K562 (cell line): ENCODE results near the gene KRTAP9-8. TPM values are rescaled to one million over a fixed set of nuclear protein-coding genes. Genes with fewer than 3 reads are reported as not detected.

ENCODE experiments used
- ATAC-seq: fragments of 200-7000 bp; cut with Tn5 transposase; 3 replicates; pipeline ENCODE4 v1.9.1; 2020; ENCODE audit warnings: moderate library complexity
- BruUV-seq: library from RNA; stranded (reverse); fragments of 400-500 nt; replicated peaks from 2 replicates; lab custom pipeline; 2021; lab: Mats Ljungman, UMichigan
- CTCF ChIA-PET: fragments of 300-600 bp; formaldehyde crosslinking; extraction: SDS; loops from one replicate; lab custom pipeline; 2021; ENCODE audit warnings: low intra/inter-chr PET ratio; lab: Yijun Ruan, JAX
- POLR2A ChIA-PET: fragments of 300-600, 350-650 bp; sonication (Branson Sonifier 250); formaldehyde crosslinking; extraction: SDS; loops from one replicate; lab custom pipeline; 2021; ENCODE audit warnings: antibody characterized with exemption, inconsistent platforms; lab: Yijun Ruan, JAX
- DNase-seq, 4 experiments: peaks; one replicate each; pipeline versions ENCODE4 v3.0.0 to v3.0.0-alpha.2; 2011 to 2018; ENCODE audit warnings: low spot score in 3 of 4, mixed read lengths in 3 of 4; ENCODE audit errors: extremely low read depth in 1 of 4
- FAIRE-seq: peaks from 2 replicates; lab custom pipeline; 2011; peaks lifted over from hg19 to GRCh38; lab: Jason Lieb, UNC
- H2AFZ ChIP-seq: 2 replicates; pipeline ENCODE4 v1.6.0; 2011; ENCODE audit warnings: low read depth, low read length, control low read depth, inconsistent platforms
- H3K27ac ChIP-seq: fragments of 200-600 bp; 3 replicates; pipeline ENCODE4 v1.8.0; 2011; ENCODE audit warnings: low read depth, mild to moderate bottlenecking, control low read depth, inconsistent platforms, low read length, moderate library complexity, mixed read lengths; ENCODE audit errors: extremely low read depth
- H3K27me3 ChIP-seq, 2 experiments: fragments of 300-600 bp in 1 of 2; 2 replicates in 1 of 2; 3 replicates in 1 of 2; pipeline versions ENCODE4 v1.6.0 to v1.8.0; 2011; ENCODE audit warnings: inconsistent platforms in 2 of 2, low read length in 2 of 2, mild to moderate bottlenecking in 1 of 2, mixed read lengths in 1 of 2, moderate library complexity in 1 of 2; ENCODE audit not compliant: control insufficient read depth in 2 of 2, insufficient read depth in 2 of 2
- H3K36me3 ChIP-seq: fragments of 300-600 bp; 3 replicates; pipeline ENCODE4 v1.8.0; 2011; ENCODE audit warnings: mild to moderate bottlenecking, low read length, inconsistent platforms; ENCODE audit not compliant: control insufficient read depth, insufficient read depth
- H3K4me1 ChIP-seq, 2 experiments: fragments of 200-600 bp in 1 of 2; replicated peaks in 1 of 2; 2 replicates in 1 of 2; 3 replicates in 1 of 2; pipeline versions ENCODE4 v1.5.1 to v1.8.0; 2011; ENCODE audit warnings: inconsistent platforms in 2 of 2, low read length in 2 of 2, mild to moderate bottlenecking in 1 of 2, mixed read lengths in 1 of 2, moderate library complexity in 1 of 2; ENCODE audit not compliant: control insufficient read depth in 2 of 2, insufficient read depth in 2 of 2
- H3K4me2 ChIP-seq: 2 replicates; pipeline ENCODE4 v1.6.1; 2011; ENCODE audit warnings: low read length, control low read depth, inconsistent platforms, mixed read lengths; ENCODE audit not compliant: insufficient read depth
- H3K4me3 ChIP-seq: fragments of 200-600 bp; sonication (generic), shearing (Covaris generic); 2 replicates; pipeline ENCODE4 v1.5.1; 2016; ENCODE audit warnings: control low read depth, inconsistent platforms
- H3K79me2 ChIP-seq: fragments of 200-600 bp; 3 replicates; pipeline ENCODE4 v1.8.0; 2011; ENCODE audit warnings: low read length, inconsistent platforms; ENCODE audit not compliant: control insufficient read depth, insufficient read depth
- H3K9ac ChIP-seq, 2 experiments: 2 replicates each; pipeline versions ENCODE4 v1.6.0 to v1.6.1; 2011; ENCODE audit warnings: low read depth in 2 of 2, low read length in 2 of 2, control low read depth in 1 of 2, inconsistent platforms in 1 of 2, mild to moderate bottlenecking in 1 of 2, mixed read lengths in 1 of 2; ENCODE audit not compliant: insufficient read depth in 1 of 2
- H3K9me1 ChIP-seq: one replicate; pipeline ENCODE4 v1.6.0; 2011; ENCODE audit warnings: inconsistent platforms, mild to moderate bottlenecking, low read length, moderate library complexity; ENCODE audit not compliant: control insufficient read depth, insufficient read depth
- H3K9me3 ChIP-seq: replicated peaks from 2 replicates; pipeline ENCODE4 v1.5.1; 2011; ENCODE audit warnings: low read depth, low read length, inconsistent platforms; ENCODE audit not compliant: control insufficient read depth, insufficient read depth
- H4K20me1 ChIP-seq: replicated peaks from 2 replicates; pipeline ENCODE4 v1.6.1; 2011; ENCODE audit warnings: low read length, inconsistent platforms, mixed read lengths; ENCODE audit not compliant: control insufficient read depth, insufficient read depth
- ETV6 ChIP-seq, 3 experiments: fragments of 150-350 bp in 1 of 3; sonication (generic) in 1 of 3; formaldehyde crosslinking in 1 of 3; IDR thresholded peaks; 2 replicates each; pipeline versions ENCODE4 v1.6.1 to v1.8.0; 2014 to 2022; ENCODE audit warnings: borderline replicate concordance in 2 of 3, low read depth in 2 of 3, antibody characterized with exemption in 1 of 3, low read length in 1 of 3, mild to moderate bottlenecking in 1 of 3, missing genetic modification reagents in 1 of 3
- GABPA ChIP-seq: fragments of 200-800 bp; sonication (Bioruptor generic); conservative IDR thresholded peaks from 2 replicates; pipeline ENCODE4 v1.6.1; 2016; ENCODE audit warnings: low read depth, missing genetic modification characterization, missing compliant biosample characterization
- HSF4 ChIP-seq: fragments of 250-450 bp; sonication (Bioruptor Pico); IDR thresholded peaks from 2 replicates; pipeline ENCODE4 v2.1.2; 2022; ENCODE audit warnings: mild to moderate bottlenecking, moderate library complexity, borderline replicate concordance
- NFRKB ChIP-seq: fragments of 450-650 bp; IDR thresholded peaks from 2 replicates; pipeline ENCODE4 v1.6.1; 2016; ENCODE audit warnings: low read depth
- SAFB ChIP-seq: fragments of 200-400 bp; formaldehyde crosslinking; IDR thresholded peaks from 2 replicates; pipeline ENCODE4 v1.6.1; 2017; ENCODE audit warnings: low read depth, low read length, borderline replicate concordance
- ZBTB17 ChIP-seq: fragments of 450-650 bp; formaldehyde crosslinking; IDR thresholded peaks from 2 replicates; pipeline ENCODE4 v1.4.0; 2020; ENCODE audit warnings: mild to moderate bottlenecking
- ZNF212 ChIP-seq: fragments of 450-650 bp; formaldehyde crosslinking; IDR thresholded peaks from 2 replicates; pipeline ENCODE4 v1.4.0; 2020; ENCODE audit warnings: mild to moderate bottlenecking
- ZNF586 ChIP-seq: fragments of 450-650 bp; formaldehyde crosslinking; conservative IDR thresholded peaks from 2 replicates; pipeline ENCODE4 v1.4.0; 2020; ENCODE audit warnings: mild to moderate bottlenecking, moderate library complexity
- WGBS: fragments of 100-300 bp; shearing (Covaris generic); methylation state at CpG from one replicate; pipeline ENCODE4 v1.1.6; 2016; ENCODE audit warnings: low coverage, mixed read lengths; ENCODE audit not compliant: insufficient coverage; ENCODE audit errors: missing lambda C conversion rate; 5-methylcytosine and 5-hydroxymethylcytosine counted together
- in situ Hi-C: fragments of 300-500 bp; cut with MboI; formaldehyde crosslinking; loops from 4 replicates; pipeline ENCODE4 v1.15.0; 2018; ENCODE audit warnings: inconsistent platforms, mixed read lengths
- intact Hi-C: fragments of 100-400 bp; cut with micrococcal nuclease; formaldehyde crosslinking; loops from 2 replicates; pipeline ENCODE4 v1.14.2; 2022
- polyA plus RNA-seq, 8 experiments: library from polyadenylated mRNA; depleted of rRNA in 4 of 8; stranded (reverse) in 5 of 8; unstranded in 3 of 8; fragments of >200 nt; fragmentation: Nextera tagmentation in 2 of 8; fragmentation: Illumina TruSeq in 1 of 8; extraction: Ambion mirVana in 2 of 8; extraction: Trizol in 1 of 8; gene quantifications; 2 replicates each; pipeline versions ENCODE4 v1.2.1 to v1.2.3, GENCODE V29; 2011 to 2014; ENCODE audit warnings: inconsistent platforms in 1 of 8, missing spikeins in 1 of 8
- total RNA-seq, 7 experiments: library from RNA; depleted of rRNA in 6 of 7; stranded (reverse); fragments of >200 nt in 6 of 7; fragmentation: Illumina TruSeq in 2 of 7; extraction: Trizol in 2 of 7; gene quantifications; 2 replicates each; pipeline versions ENCODE4 v1.2.1 to v1.2.3, GENCODE V29; 2011 to 2021; ENCODE audit warnings: low replicate concordance in 1 of 7

The KRTAP9-8 gene
- total and polyA plus RNA-seq, 9 of the 15 experiments (the other 6 are each of a cell fraction or from before 2014, with no cell fraction given), result not detected

GRCh38 chr17:41265078-41265477 is 27.3 kb downstream of the KRTAP9-8 start, which contains the start of gene KRTAP9-6:
KRTAP9-6 (plus strand) TSS chr17:41265378; CDS start chr17:41265378, 0 bp downstream.
- no peak within 1 kb of the TSS for H3K9ac ChIP-seq
- H3K79me2 ChIP-seq, result no peaks in the 10 kb centered on the region
- 0% methylated on average over 2 of the region's 2 CpGs for WGBS
- CTCF ChIA-PET, result no interaction called here
- FAIRE-seq (no peak), ATAC-seq (no peak), DNase-seq (peak in 2 of 4 experiments; percentile 0 to 1)
- no peak within 1 kb of the TSS for H3K4me3 ChIP-seq
- no peaks in the 10 kb centered on the region for H3K9me1 ChIP-seq
- no TSS peak for BruUV-seq
- H3K9me3 ChIP-seq, result no peaks in the 10 kb centered on the region
- H3K36me3 ChIP-seq, result no peaks in the 10 kb centered on the region
- in situ Hi-C loops, result no loop called here
- H2AFZ ChIP-seq, result no peak within 1 kb of the TSS
- H3K27ac ChIP-seq, result no peak within 1 kb of the TSS
- H3K27me3 ChIP-seq, result no peaks in the 10 kb centered on the region
- no peaks in the 10 kb centered on the region for H3K4me1 ChIP-seq
- POLR2A ChIA-PET, result no interaction called here
- TF ChIP-seq SAFB, result no peak
- TF ChIP-seq ZNF586 (CRISPR knock-in tag), result no peak
- no peak for TF ChIP-seq ZNF212
- TF ChIP-seq HSF4, result no peak
- no peak for TF ChIP-seq NFRKB
- no peak for TF ChIP-seq ETV6 (IDR thresholded peaks at IDR 0.05; ENCODE audit: borderline replicate concordance in 1 of 2, low read depth in 2 of 2, low read length in 1 of 2)
- no peak for TF ChIP-seq ETV6 (CRISPR knock-in tag; IDR thresholded peaks at IDR 0.05; ENCODE audit: borderline replicate concordance)
- no peak for TF ChIP-seq GABPA (tag)
- TF ChIP-seq ZBTB17 (CRISPR knock-in tag), result no peak
- no peak within 1 kb of the TSS for H3K4me2 ChIP-seq
- H4K20me1 ChIP-seq, result no peaks in the 10 kb centered on the region
- intact Hi-C loops, result no loop called here
